Tongue (tissue), 2 donors: ENCODE results near the gene PRSS57. TPM values are rescaled to one million over a fixed set of nuclear protein-coding genes. Genes with fewer than 3 reads are reported as not detected.
"Not testable (repeated sequence)": the region's sequence is repeated elsewhere in the genome, so short reads cannot be mapped to it uniquely, and the experiment has no call there.

ENCODE experiments used
- DNase-seq: peaks from one replicate; pipeline ENCODE4 v3.0.0-alpha.2; 2015
- total RNA-seq: library from RNA; depleted of rRNA; stranded (reverse); fragments of >200 nt; gene quantifications from one replicate; pipeline ENCODE4 v1.2.3, GENCODE V29; 2014

PRSS57 gene
- total RNA-seq, 1 donor from 2014 or later: 0.82 TPM

- no peak for DNase-seq
These were observed 20.7 kb downstream of the PRSS57 start for GRCh38 chr19:674282-675151.

GRCh38 chr19:670609-671075 is 24.6 kb downstream of the PRSS57 start:
- DNase-seq: no peak

GRCh38 chr19:668675-669434 is 26.4 kb downstream of the PRSS57 start:
- DNase-seq: not testable (repeated sequence)

- DNase-seq: not testable (repeated sequence)
These were observed 28.2 kb downstream of the PRSS57 start for GRCh38 chr19:666985-667573.

GRCh38 chr19:664913-665443 is 30.3 kb downstream of the PRSS57 start:
- DNase-seq: peak; percentile 93

GRCh38 chr19:663682-664117 is 31.6 kb downstream of the PRSS57 start:
- no peak for DNase-seq

GRCh38 chr19:662962-663681 is 32.1 kb downstream of the PRSS57 start, which contains the start of gene RNF126:
RNF126 (minus strand) TSS chr19:663214; CDS start chr19:663121, 93 bp downstream.
- peak; percentile 95 for DNase-seq

- DNase-seq: peak; percentile 53
These were observed 32.9 kb downstream of the PRSS57 start for GRCh38 chr19:662207-662961.

GRCh38 chr19:661427-662196 is 33.6 kb downstream of the PRSS57 start:
- DNase-seq: no peak

GRCh38 chr19:660793-661426 is 34.3 kb downstream of the PRSS57 start:
- DNase-seq: no peak

GRCh38 chr19:658916-659839 is 36.1 kb downstream of the PRSS57 start:
- DNase-seq: no peak

GRCh38 chr19:658059-658839 is 37.0 kb downstream of the PRSS57 start:
- DNase-seq: no peak

- DNase-seq: no peak
These were observed 37.6 kb downstream of the PRSS57 start for GRCh38 chr19:657611-658010.

- no peak for DNase-seq
These were observed 38.3 kb downstream of the PRSS57 start for GRCh38 chr19:656751-657559.

- no peak for DNase-seq
These were observed 39.6 kb downstream of the PRSS57 start for GRCh38 chr19:655691-656090.

GRCh38 chr19:653425-653824 is 41.8 kb downstream of the PRSS57 start:
- DNase-seq: no peak
